Mesendoderm (in vitro differentiated cells): ENCODE results near the gene ABI3BP.
A peak's percentile ranks its signal among the peaks of the same experiment; 100 is the strongest.

Experiments
- DNase-seq: peaks from one replicate; pipeline ENCODE4 v3.0.0; 2013
- H2AK5ac ChIP-seq: 2 replicates; pipeline ENCODE4 v1.6.1; 2013; ENCODE audit warnings: low read length, inconsistent platforms
- H2BK120ac ChIP-seq: 2 replicates; pipeline ENCODE4 v1.6.1; 2013; ENCODE audit warnings: low read depth, mild to moderate bottlenecking, low read length, moderate library complexity, mixed read lengths
- H2BK15ac ChIP-seq: replicated peaks from 2 replicates; pipeline ENCODE4 v1.6.1; 2013; ENCODE audit warnings: low read depth, mild to moderate bottlenecking, moderate library complexity
- H2BK5ac ChIP-seq: 2 replicates; pipeline ENCODE4 v1.6.1; 2013; ENCODE audit warnings: low read length, inconsistent platforms
- H3K18ac ChIP-seq: 2 replicates; pipeline ENCODE4 v1.6.1; 2013; ENCODE audit warnings: mild to moderate bottlenecking, low read length, mixed read lengths
- H3K23ac ChIP-seq: one replicate; pipeline ENCODE4 v1.6.1; 2013; ENCODE audit warnings: low read length
- H3K27ac ChIP-seq: 2 replicates; pipeline ENCODE4 v1.5.1; 2013; ENCODE audit warnings: low read depth, mild to moderate bottlenecking, inconsistent platforms, low read length, moderate library complexity
- H3K27me3 ChIP-seq: 2 replicates; pipeline ENCODE4 v1.6.1; 2013; ENCODE audit warnings: low read length, control low read depth, mild to moderate bottlenecking, inconsistent platforms; ENCODE audit not compliant: insufficient read depth, poor library complexity
- H3K36me3 ChIP-seq: 2 replicates; pipeline ENCODE4 v1.6.1; 2013; ENCODE audit warnings: low read length, inconsistent platforms; ENCODE audit not compliant: control insufficient read depth, insufficient read depth
- H3K4ac ChIP-seq: one replicate; pipeline ENCODE4 v1.6.1; 2013; ENCODE audit warnings: low read depth, mild to moderate bottlenecking, low read length, moderate library complexity
- H3K4me1 ChIP-seq: 2 replicates; pipeline ENCODE4 v1.6.1; 2013; ENCODE audit warnings: low read depth, low read length, inconsistent platforms; ENCODE audit not compliant: control insufficient read depth
- H3K4me2 ChIP-seq: 2 replicates; pipeline ENCODE4 v1.6.1; 2013; ENCODE audit warnings: low read length
- H3K4me3 ChIP-seq: 2 replicates; pipeline ENCODE4 v1.5.1; 2013; ENCODE audit warnings: mild to moderate bottlenecking, low read length
- H3K56ac ChIP-seq: one replicate; pipeline ENCODE4 v1.6.1; 2013; ENCODE audit warnings: low read length
- H3K79me1 ChIP-seq: 2 replicates; pipeline ENCODE4 v1.6.1; 2013; ENCODE audit warnings: low read length, inconsistent platforms
- H3K79me2 ChIP-seq: 2 replicates; pipeline ENCODE4 v1.6.1; 2013; ENCODE audit warnings: mild to moderate bottlenecking, low read length; ENCODE audit not compliant: control insufficient read depth, insufficient read depth
- H3K9ac ChIP-seq: 2 replicates; pipeline ENCODE4 v1.6.1; 2013; ENCODE audit warnings: low read length, inconsistent platforms
- H4K5ac ChIP-seq: one replicate; pipeline ENCODE4 v1.6.1; 2013; ENCODE audit warnings: low read length
- H4K8ac ChIP-seq: one replicate; pipeline ENCODE4 v1.6.1; 2013; ENCODE audit warnings: low read depth, mild to moderate bottlenecking, control low read depth, low read length, moderate library complexity
- WGBS: extraction: QIAGEN DNeasy Blood & Tissue Kit; methylation state at CpG from one replicate; pipeline ENCODE4 v1.1.7; 2013; ENCODE audit warnings: low lambda C conversion rate, missing lambda C conversion rate; ENCODE audit not compliant: insufficient coverage; ENCODE audit errors: extremely low coverage; 5-methylcytosine and 5-hydroxymethylcytosine counted together

Gene ABI3BP

GRCh38 chr3:100761951-100762350, 231.3 kb downstream of the ABI3BP start:
- Histone ChIP-seq H3K9ac (no peak overlapping the region), H2BK120ac (no peak overlapping the region), H2BK15ac (no peak overlapping the region)

GRCh38 chr3:100761211-100761942, 231.8 kb downstream of the ABI3BP start:
- Histone ChIP-seq H3K56ac (no peak overlapping the region), H3K27me3 (no peaks in the 10 kb centered on the region), H4K5ac (no peak overlapping the region), H3K4me2 (no peak overlapping the region), H3K36me3 (no peaks in the 10 kb centered on the region), H3K9ac (no peak overlapping the region), H2BK5ac (no peak overlapping the region), H2AK5ac (no peak overlapping the region), H3K4me3 (no peak overlapping the region), H3K27ac (no peak overlapping the region), H3K4ac (no peak overlapping the region), H2BK120ac (no peak overlapping the region), H3K79me1 (no peaks in the 10 kb centered on the region), H3K23ac (no peak overlapping the region), H3K18ac (no peak overlapping the region), H2BK15ac (no peak overlapping the region), H3K79me2 (no peaks in the 10 kb centered on the region), H4K8ac (no peak overlapping the region), H3K4me1 (no peaks in the 10 kb centered on the region)
- DNase-seq, result peak; percentile 23
- WGBS, result no CpG with 5 or more reads among the region's 1 CpG

More at GRCh38 chr3:100761951-100762350, 231.3 kb downstream of the ABI3BP start:
- Histone ChIP-seq H2AK5ac (no peak overlapping the region), H4K5ac (no peak overlapping the region), H3K27ac (no peak overlapping the region), H3K27me3 (no peaks in the 10 kb centered on the region), H3K18ac (no peak overlapping the region), H3K4me1 (no peaks in the 10 kb centered on the region), H3K79me1 (no peaks in the 10 kb centered on the region), H3K4me3 (no peak overlapping the region), H2BK5ac (no peak overlapping the region), H3K79me2 (no peaks in the 10 kb centered on the region), H3K23ac (no peak overlapping the region), H3K4me2 (no peak overlapping the region), H3K56ac (no peak overlapping the region), H4K8ac (no peak overlapping the region), H3K36me3 (no peaks in the 10 kb centered on the region), H3K4ac (no peak overlapping the region)
- no peak for DNase-seq

- no peaks in the 10 kb centered on the region for H3K36me3 ChIP-seq
- no CpG with 5 or more reads among the region's 4 CpGs for WGBS
- no peak for DNase-seq
- H4K8ac ChIP-seq, result no peak overlapping the region
- no peak overlapping the region for H3K9ac ChIP-seq
- no peak overlapping the region for H2BK5ac ChIP-seq
- no peaks in the 10 kb centered on the region for H3K4me1 ChIP-seq
- no peak overlapping the region for H3K4ac ChIP-seq
- H2AK5ac ChIP-seq, result no peak overlapping the region
- H3K23ac ChIP-seq, result no peak overlapping the region
- H3K79me2 ChIP-seq, result no peaks in the 10 kb centered on the region
- no peak overlapping the region for H4K5ac ChIP-seq
- H3K79me1 ChIP-seq, result no peaks in the 10 kb centered on the region
- no peak overlapping the region for H3K18ac ChIP-seq
- no peak overlapping the region for H2BK120ac ChIP-seq
- H3K4me3 ChIP-seq, result no peak overlapping the region
- H3K27me3 ChIP-seq, result no peaks in the 10 kb centered on the region
- no peak overlapping the region for H3K4me2 ChIP-seq
- no peak overlapping the region for H3K56ac ChIP-seq
- H2BK15ac ChIP-seq, result no peak overlapping the region
- H3K27ac ChIP-seq, result no peak overlapping the region
Measured at GRCh38 chr3:100760377-100760776, 232.8 kb downstream of the ABI3BP start.

GRCh38 chr3:100759950-100760349, 233.3 kb downstream of the ABI3BP start:
- no peaks in the 10 kb centered on the region for H3K27me3 ChIP-seq
- H2BK120ac ChIP-seq, result no peak overlapping the region
- H3K4ac ChIP-seq, result no peak overlapping the region
- no peaks in the 10 kb centered on the region for H3K36me3 ChIP-seq
- no peaks in the 10 kb centered on the region for H3K79me1 ChIP-seq
- no peak overlapping the region for H4K8ac ChIP-seq
- H2BK5ac ChIP-seq, result no peak overlapping the region
- no peak overlapping the region for H3K9ac ChIP-seq
- H4K5ac ChIP-seq, result no peak overlapping the region
- no peak overlapping the region for H2BK15ac ChIP-seq
- H3K56ac ChIP-seq, result no peak overlapping the region
- H3K4me2 ChIP-seq, result no peak overlapping the region
- no peaks in the 10 kb centered on the region for H3K4me1 ChIP-seq
- no peak overlapping the region for H3K27ac ChIP-seq
- DNase-seq, result no peak
- no peak overlapping the region for H3K23ac ChIP-seq
- H2AK5ac ChIP-seq, result no peak overlapping the region
- no peak overlapping the region for H3K4me3 ChIP-seq
- H3K18ac ChIP-seq, result no peak overlapping the region
- H3K79me2 ChIP-seq, result no peaks in the 10 kb centered on the region

GRCh38 chr3:100759159-100759558, 234.1 kb downstream of the ABI3BP start:
- H2AK5ac ChIP-seq, result no peak overlapping the region
- H3K9ac ChIP-seq, result no peak overlapping the region
- H2BK120ac ChIP-seq, result no peak overlapping the region
- H4K5ac ChIP-seq, result no peak overlapping the region
- no peak overlapping the region for H3K23ac ChIP-seq
- no peak overlapping the region for H3K4ac ChIP-seq
- no peak overlapping the region for H3K18ac ChIP-seq
- no peak overlapping the region for H3K4me3 ChIP-seq
- H3K4me2 ChIP-seq, result no peak overlapping the region
- H3K56ac ChIP-seq, result no peak overlapping the region
- no peaks in the 10 kb centered on the region for H3K27me3 ChIP-seq
- no CpG with 5 or more reads among the region's 3 CpGs for WGBS
- H2BK5ac ChIP-seq, result no peak overlapping the region
- no peak overlapping the region for H2BK15ac ChIP-seq
- H4K8ac ChIP-seq, result no peak overlapping the region
- no peak overlapping the region for H3K27ac ChIP-seq
- no peak for DNase-seq
- H3K36me3 ChIP-seq, result no peaks in the 10 kb centered on the region
- no peaks in the 10 kb centered on the region for H3K79me1 ChIP-seq
- no peaks in the 10 kb centered on the region for H3K79me2 ChIP-seq
- no peaks in the 10 kb centered on the region for H3K4me1 ChIP-seq

- no peaks in the 10 kb centered on the region for H3K79me2 ChIP-seq
- H3K27me3 ChIP-seq, result no peaks in the 10 kb centered on the region
- no peak overlapping the region for H3K9ac ChIP-seq
- no CpG with 5 or more reads among the region's 2 CpGs for WGBS
- no peak overlapping the region for H3K4me3 ChIP-seq
- no peaks in the 10 kb centered on the region for H3K4me1 ChIP-seq
- H3K56ac ChIP-seq, result no peak overlapping the region
- no peak overlapping the region for H4K8ac ChIP-seq
- no peak overlapping the region for H3K4me2 ChIP-seq
- H4K5ac ChIP-seq, result no peak overlapping the region
- no peaks in the 10 kb centered on the region for H3K79me1 ChIP-seq
- H2AK5ac ChIP-seq, result no peak overlapping the region
- no peak for DNase-seq
- H3K4ac ChIP-seq, result no peak overlapping the region
- no peak overlapping the region for H2BK15ac ChIP-seq
- H2BK120ac ChIP-seq, result no peak overlapping the region
- H3K27ac ChIP-seq, result no peak overlapping the region
- H3K18ac ChIP-seq, result no peak overlapping the region
- H2BK5ac ChIP-seq, result no peak overlapping the region
- H3K23ac ChIP-seq, result no peak overlapping the region
- H3K36me3 ChIP-seq, result no peaks in the 10 kb centered on the region
Measured at GRCh38 chr3:100756441-100756840, 236.8 kb downstream of the ABI3BP start.
